ENCODE data around the gene JPT2.

The JPT2 gene

GRCh38 chr16:1734816-1735215, 56.7 kb downstream of the JPT2 start:
- no peak for DNase-seq (ENCODE audit: low spot score)

- DNase-seq (ENCODE audit: low spot score) = no peak
Observed at GRCh38 chr16:1740234-1740633, 62.2 kb downstream of the JPT2 start.

- no peak for DNase-seq (ENCODE audit: low spot score)
Observed at GRCh38 chr16:1740781-1741490, 62.9 kb downstream of the JPT2 start.

DNA sequence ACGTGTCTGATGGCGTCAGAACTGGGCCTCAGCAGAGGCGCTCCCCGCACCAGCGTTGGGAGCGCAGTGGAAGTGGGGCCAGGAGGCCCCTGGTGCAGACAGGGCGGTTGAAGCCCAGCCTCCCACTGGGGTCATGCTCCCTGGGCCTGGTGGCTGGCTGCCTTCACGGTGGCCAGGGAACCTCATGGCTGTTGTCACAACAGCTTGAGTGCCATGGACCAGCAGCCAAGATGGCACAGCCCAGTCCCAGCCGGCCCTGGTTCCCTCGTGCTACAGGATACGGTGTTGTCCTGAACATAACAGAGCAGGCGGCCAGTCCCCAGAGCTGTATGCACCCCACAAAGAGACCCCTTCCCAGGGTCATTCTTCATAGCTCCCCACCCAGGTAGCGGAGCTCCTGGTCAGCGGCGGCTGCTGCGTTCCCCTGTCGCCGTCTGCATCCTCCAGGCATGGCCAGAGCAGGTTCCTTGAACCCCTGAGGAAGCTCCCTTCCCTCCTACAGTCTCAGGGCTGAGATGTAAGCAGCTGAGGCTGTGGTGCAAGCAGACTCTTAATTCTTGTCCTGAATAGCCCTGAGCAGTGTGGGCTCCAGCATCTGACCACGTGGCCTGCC, 63.6 kb downstream of the JPT2 start:
- DNase-seq (ENCODE audit: low spot score) = no peak

GRCh38 chr16:1743376-1744337, 65.6 kb downstream of the JPT2 start:
- DNase-seq (ENCODE audit: low spot score) = no peak

- DNase-seq (ENCODE audit: low spot score) = no peak
Observed at GRCh38 chr16:1744338-1744840, 66.3 kb downstream of the JPT2 start.

GRCh38 chr16:1745181-1745899, 67.3 kb downstream of the JPT2 start:
- DNase-seq (ENCODE audit: low spot score) = no peak

- DNase-seq (ENCODE audit: low spot score) = no peak
Observed at GRCh38 chr16:1745900-1746692, 68.0 kb downstream of the JPT2 start.

DNA sequence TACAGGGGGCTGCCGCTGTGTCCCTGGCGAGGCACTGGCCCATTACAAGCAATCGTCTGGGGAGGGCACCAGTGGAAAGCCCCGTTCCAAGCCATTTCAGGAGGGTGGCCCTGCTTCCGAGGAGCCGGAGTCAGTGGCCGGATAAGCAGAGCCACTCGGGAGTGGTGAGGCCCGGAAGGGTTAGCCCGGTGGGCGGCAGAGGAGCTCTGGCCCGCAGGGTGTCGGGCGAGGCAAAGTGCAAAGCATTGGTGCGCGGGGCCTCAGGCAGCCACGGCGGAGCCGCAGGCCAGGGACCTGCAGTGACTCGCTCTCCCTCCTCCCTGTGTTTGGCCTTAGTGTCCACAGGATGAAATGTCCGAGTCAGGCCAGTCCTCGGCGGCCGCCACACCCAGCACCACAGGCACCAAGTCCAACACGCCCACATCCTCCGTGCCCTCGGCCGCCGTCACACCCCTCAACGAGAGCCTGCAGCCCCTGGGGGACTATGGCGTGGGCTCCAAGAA, 68.7 kb downstream of the JPT2 start:
- no peak for DNase-seq (ENCODE audit: low spot score)

- DNase-seq (ENCODE audit: low spot score) = no peak
Observed at GRCh38 chr16:1747934-1748333, 69.9 kb downstream of the JPT2 start.

- DNase-seq (ENCODE audit: low spot score) = no peak
Observed at GRCh38 chr16:1749152-1750117, 71.4 kb downstream of the JPT2 start.
